Uterus (tissue), 2 donors: Measurements from ENCODE around the gene BTN1A1.

Experiments used
- CTCF ChIP-seq, 4 experiments: fragments of 200-600 bp in 2 of 4; fragments of 450-650 bp in 2 of 4; sonication (generic) in 2 of 4; IDR thresholded peaks; one replicate each; pipeline ENCODE4 v1.5.1; 2016 to 2019; ENCODE audit warnings: antibody characterized with exemption in 4 of 4, mild to moderate bottlenecking in 2 of 4, moderate library complexity in 1 of 4
- POLR2A ChIP-seq, 2 donors: fragments of 450-650 bp; IDR thresholded peaks; one replicate each; pipeline ENCODE4 v1.6.1; 2016; ENCODE audit warnings: antibody characterized with exemption in 2 of 2, mild to moderate bottlenecking in 1 of 2, moderate library complexity in 1 of 2

GRCh38 chr6:26507658-26508057 lies 7.6 kb downstream of the BTN1A1 start:
- TF ChIP-seq CTCF (IDR thresholded peaks at IDR 0.05), result no peak
- TF ChIP-seq POLR2A (IDR thresholded peaks at IDR 0.05), result no peak
